ENCODE results near the gene CAMK2D. TPM values are rescaled to one million over a fixed set of nuclear protein-coding genes. Genes with fewer than 3 reads are reported as not detected.

Gene CAMK2D
- total RNA-seq, 3 donors from 2014 or later = 124 to 136 (median 133) TPM

DNA sequence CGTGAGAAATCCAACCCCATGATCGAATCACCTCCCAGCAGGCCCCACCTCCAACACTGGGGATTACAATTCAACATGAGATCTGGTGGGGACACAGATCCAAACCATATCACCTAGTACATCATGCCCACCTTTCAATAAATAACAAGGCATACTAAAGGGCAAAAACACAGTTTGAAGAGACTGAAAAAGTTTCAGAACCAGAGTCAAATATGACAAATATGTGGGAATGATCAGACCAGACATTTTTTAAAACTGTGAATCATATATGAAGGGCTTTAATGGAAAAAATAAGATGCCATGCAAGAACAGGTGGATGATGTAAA lies 167.3 kb downstream of the CAMK2D start:
- Mint-ChIP-seq H3K27me3 (ENCODE audit: low read depth) (no peaks in the 10 kb centered on the region), H3K36me3 (ENCODE audit: insufficient read depth) (peaks cover 47% of the 10 kb centered on the region), H3K9me3 (peaks cover 6% of the 10 kb centered on the region), H3K4me3 (no peak overlapping the region), H3K4me1 (ENCODE audit: low read depth) (peaks cover 67% of the 10 kb centered on the region)
- DNase-seq = no peak
- peak in 1 of 2 donors; percentile 25 for ATAC-seq

DNA sequence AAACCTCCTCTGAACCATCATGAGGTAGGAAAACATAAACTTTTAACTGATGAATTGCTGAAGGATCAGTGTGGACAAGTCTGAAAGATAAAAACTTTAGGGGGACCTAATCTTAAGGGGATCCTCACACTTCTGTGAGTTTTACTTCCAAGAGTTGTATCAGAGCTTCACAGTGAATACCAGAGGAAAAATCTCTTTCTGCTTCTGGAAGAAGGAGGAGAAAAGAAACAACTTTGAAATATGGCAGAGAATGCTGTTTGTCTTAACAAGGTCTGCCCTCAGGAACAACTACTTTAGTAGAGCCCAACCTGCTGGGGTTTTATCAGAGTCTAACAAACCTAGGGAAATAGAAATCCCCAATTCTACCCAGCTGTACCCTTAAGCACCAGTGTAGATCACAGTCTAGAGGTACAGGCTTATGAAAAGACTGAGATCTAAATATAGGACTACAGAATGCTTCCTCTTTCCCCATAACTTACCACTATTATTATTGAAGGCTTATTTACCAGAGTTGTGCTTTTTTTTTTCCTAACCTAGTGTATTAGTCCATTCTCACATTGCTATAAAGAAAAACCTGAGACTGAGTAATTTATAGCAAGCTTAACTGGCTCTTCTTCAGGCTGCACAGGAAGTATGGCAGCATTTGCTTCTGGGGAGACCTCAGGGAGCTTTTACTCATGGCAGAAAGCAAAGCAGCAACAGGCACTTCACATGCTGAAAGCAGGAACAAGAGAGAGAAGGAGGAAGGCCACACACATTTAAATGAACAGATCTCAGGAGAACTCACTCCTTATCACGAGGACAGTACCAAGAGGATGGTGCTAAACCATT lies 167.9 kb downstream of the CAMK2D start:
- H3K27me3 Mint-ChIP-seq (ENCODE audit: low read depth) = no peaks in the 10 kb centered on the region
- ATAC-seq (no peak), DNase-seq (no peak)
- peaks cover 6% of the 10 kb centered on the region for H3K9me3 Mint-ChIP-seq
- H3K36me3 Mint-ChIP-seq (ENCODE audit: insufficient read depth) = peaks cover 53% of the 10 kb centered on the region
- no peak overlapping the region for H3K4me3 Mint-ChIP-seq
- peaks cover 69% of the 10 kb centered on the region for H3K4me1 Mint-ChIP-seq (ENCODE audit: low read depth)

DNA sequence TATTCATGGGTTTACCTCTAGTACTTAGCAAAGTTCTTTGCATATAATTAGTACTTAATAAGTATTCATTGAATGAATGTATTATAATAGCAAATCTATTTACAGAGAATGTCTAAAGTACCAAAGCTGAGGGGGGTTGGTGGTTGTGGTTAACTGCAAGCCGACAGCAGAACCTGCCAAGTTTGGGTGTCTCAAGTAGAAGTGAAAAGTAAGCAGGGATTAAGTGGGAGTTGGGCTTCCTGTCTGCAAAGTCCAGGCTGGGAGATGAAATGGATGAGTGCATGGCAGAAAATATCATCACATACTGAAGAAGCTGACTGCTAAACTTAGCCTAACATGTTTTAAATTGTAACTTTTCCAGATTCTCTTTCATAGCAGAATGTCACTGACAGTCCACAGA lies 169.6 kb downstream of the CAMK2D start:
- H3K36me3 Mint-ChIP-seq (ENCODE audit: insufficient read depth) = peaks cover 51% of the 10 kb centered on the region
- H3K9me3 Mint-ChIP-seq = peaks cover 6% of the 10 kb centered on the region
- no peaks in the 10 kb centered on the region for H3K27me3 Mint-ChIP-seq (ENCODE audit: low read depth)
- peaks cover 63% of the 10 kb centered on the region for H3K4me1 Mint-ChIP-seq (ENCODE audit: low read depth)
- ATAC-seq (no peak), DNase-seq (no peak)
- no peak overlapping the region for H3K4me3 Mint-ChIP-seq

DNA sequence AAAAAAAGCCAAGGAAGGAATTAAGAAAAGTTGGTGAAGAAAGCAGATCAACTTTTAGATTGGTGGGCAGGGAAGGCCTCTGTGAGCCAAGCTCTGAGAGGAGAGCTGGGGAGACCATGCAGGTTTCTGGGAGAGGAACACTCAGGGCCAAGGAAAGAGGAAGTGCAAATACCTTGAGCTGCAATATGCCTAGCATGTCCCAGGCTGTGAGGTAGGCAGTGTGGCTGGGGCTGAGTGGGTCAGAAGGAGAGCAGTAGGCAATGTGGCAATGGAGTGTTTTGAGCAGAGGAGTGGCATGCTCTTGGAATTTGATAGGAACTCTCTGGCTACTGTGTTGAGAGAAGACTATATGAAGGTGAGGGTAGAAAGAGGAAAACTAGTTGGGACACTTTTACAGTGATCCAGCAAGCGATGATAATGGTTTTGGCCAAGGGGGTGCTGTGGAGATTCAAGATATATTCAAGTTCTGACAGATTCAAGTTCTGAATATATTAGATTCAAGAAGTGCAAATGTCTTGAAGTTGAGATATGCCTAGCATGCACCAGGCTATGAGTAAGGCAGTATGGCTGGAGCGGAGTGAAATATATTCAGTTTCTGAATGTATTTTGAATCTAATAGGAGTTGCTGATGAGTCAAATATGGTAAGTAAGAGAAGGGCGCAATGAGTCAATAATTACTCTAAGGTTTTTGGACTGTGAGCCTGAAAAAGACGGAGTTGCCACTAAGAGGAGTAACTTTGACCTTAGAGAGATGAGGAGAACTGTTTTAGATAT lies 172.5 kb downstream of the CAMK2D start:
- ATAC-seq = peak; percentile 59 to 69
- Mint-ChIP-seq H3K4me1 (ENCODE audit: low read depth) (peaks cover 41% of the 10 kb centered on the region), H3K4me3 (no peak overlapping the region), H3K9me3 (no peaks in the 10 kb centered on the region), H3K27me3 (ENCODE audit: low read depth) (no peaks in the 10 kb centered on the region), H3K36me3 (ENCODE audit: insufficient read depth) (peaks cover 45% of the 10 kb centered on the region)
- DNase-seq = no peak

DNA sequence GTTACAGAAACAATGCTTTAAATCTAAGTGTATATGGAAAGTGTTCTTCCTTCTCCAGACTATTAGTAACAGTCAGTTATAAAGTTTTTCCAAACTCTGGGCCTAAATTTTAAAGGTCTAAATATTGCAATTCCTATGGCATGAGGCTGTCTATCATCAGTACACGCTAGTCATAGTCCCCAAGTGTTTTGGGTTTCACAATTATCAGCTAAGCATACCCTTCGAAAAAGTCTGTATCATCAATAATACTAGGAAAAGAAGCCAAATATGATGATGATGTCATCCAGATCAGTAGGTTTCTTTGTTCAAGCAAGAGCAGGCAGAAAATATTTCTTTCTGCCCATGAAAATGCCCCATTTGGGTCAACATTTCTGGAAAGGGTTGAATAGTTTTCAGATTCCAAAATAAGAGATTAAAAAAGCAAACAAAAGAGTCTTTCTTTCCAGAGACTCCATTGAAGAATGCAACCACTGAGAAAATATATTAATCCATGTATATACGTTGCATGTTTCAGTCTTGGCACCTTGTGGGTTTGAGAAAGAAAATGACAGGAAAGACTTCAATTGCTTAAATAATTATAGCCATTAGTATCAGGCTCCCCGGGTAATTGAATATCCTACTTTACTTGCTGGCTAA lies 173.8 kb downstream of the CAMK2D start:
- H3K4me1 Mint-ChIP-seq (ENCODE audit: low read depth) = peaks cover 35% of the 10 kb centered on the region
- no peaks in the 10 kb centered on the region for H3K27me3 Mint-ChIP-seq (ENCODE audit: low read depth)
- no peaks in the 10 kb centered on the region for H3K9me3 Mint-ChIP-seq
- ATAC-seq (no peak), DNase-seq (no peak)
- no peak overlapping the region for H3K4me3 Mint-ChIP-seq
- H3K36me3 Mint-ChIP-seq (ENCODE audit: insufficient read depth) = peaks cover 40% of the 10 kb centered on the region

DNA sequence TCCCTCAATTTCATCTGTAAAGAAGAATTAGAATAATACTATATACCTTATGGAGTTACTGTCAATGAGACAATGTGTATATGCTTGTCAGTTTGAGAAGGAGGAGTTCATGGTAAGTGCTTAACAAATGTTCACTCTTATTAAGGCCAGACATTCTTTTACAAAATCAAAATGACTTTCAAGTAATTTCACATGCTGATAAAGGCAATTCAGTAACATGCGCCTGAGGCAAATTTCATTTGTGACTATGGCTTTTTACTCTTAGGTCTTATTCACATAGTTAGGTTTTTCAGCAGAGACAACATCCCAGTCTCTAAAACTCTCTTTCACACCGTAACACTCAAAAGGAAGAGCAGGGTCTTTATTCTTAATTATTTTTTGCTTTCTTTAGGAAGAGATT lies 174.4 kb downstream of the CAMK2D start:
- no peak for ATAC-seq
- no peaks in the 10 kb centered on the region for H3K27me3 Mint-ChIP-seq (ENCODE audit: low read depth)
- peaks cover 33% of the 10 kb centered on the region for H3K4me1 Mint-ChIP-seq (ENCODE audit: low read depth)
- H3K9me3 Mint-ChIP-seq = no peaks in the 10 kb centered on the region
- no peak overlapping the region for H3K4me3 Mint-ChIP-seq
- DNase-seq = no peak
- H3K36me3 Mint-ChIP-seq (ENCODE audit: insufficient read depth) = peaks cover 42% of the 10 kb centered on the region

DNA sequence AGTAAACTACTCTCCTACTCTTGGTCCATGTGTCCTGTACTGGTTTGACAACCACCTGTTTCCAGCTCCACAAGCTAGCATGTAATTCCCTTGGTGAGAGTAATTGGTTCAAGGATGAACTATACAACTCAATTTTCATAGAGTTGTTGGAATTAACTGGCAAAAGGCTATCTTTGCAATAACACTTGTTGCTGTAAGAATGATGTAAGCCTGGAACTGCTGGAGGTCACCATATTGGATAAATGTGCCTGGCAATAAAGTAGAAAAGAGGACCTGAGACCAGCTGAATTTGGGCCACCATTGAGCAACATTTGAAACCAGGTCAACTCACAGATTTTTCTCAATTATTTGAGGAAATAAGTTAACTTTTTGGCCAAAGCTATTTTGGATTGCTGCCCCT lies 175.5 kb downstream of the CAMK2D start:
- no peaks in the 10 kb centered on the region for H3K9me3 Mint-ChIP-seq
- peaks cover 39% of the 10 kb centered on the region for H3K36me3 Mint-ChIP-seq (ENCODE audit: insufficient read depth)
- no peak for ATAC-seq
- no peak for DNase-seq
- H3K4me1 Mint-ChIP-seq (ENCODE audit: low read depth) = peaks cover 29% of the 10 kb centered on the region
- H3K4me3 Mint-ChIP-seq = no peak overlapping the region
- no peaks in the 10 kb centered on the region for H3K27me3 Mint-ChIP-seq (ENCODE audit: low read depth)

DNA sequence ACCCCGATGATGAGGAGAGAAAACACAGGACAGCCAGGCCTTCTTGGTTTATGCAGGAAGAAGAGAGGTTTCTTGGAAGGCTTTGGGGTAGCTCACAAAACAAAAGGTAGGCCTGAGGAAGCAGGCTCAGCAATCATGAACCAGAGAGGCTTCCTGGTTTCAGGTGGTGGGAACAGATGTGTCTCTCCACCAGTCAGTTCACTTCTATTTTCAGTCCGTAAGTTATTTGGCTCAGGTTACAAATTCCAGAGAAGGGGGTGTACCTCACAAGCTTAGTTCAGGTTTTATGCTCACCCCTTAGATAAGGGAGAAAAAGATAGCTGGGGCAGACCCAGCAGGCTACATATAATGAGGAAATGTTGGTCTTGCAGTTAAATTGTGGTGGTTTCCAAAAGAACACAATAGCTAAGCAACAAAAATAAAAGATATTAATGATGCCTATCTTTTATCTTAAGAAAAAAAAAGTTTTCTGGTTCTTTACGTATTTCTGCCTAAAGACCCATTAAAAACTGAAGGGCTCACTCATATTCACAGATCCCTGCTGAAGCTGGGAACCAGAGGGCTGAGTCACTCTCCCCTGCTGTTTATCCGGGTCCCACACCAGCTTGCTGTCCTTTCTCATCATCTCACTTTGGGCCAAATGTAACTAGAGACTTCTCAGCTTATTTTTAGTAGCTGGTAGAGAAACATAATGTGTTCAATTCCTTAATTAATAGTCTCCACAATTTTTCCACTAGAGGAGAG lies 177.0 kb downstream of the CAMK2D start:
- DNase-seq = no peak
- H3K36me3 Mint-ChIP-seq (ENCODE audit: insufficient read depth) = peaks cover 39% of the 10 kb centered on the region
- no peaks in the 10 kb centered on the region for H3K27me3 Mint-ChIP-seq (ENCODE audit: low read depth)
- no peak for ATAC-seq
- H3K4me1 Mint-ChIP-seq (ENCODE audit: low read depth) = peaks cover 35% of the 10 kb centered on the region
- no peaks in the 10 kb centered on the region for H3K9me3 Mint-ChIP-seq
- H3K4me3 Mint-ChIP-seq = no peak overlapping the region

DNA sequence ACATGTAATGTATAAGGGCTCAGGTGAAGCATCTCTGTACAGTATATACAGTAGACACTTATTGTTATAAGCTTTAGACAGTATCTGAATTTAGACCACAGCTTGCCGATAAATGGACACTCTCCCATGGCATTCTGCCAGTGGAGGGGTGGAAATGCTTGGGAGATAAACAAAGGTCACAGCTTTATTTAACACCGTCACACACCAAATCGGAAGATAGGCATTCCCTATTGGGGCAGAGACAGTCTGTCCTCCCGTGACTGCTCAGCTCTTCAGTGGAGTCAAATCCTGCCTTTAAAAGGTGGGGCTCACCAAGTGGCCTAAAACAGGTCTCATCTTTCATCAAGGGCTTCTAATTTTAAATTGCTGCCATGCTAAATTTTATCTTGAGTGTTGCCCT lies 178.8 kb downstream of the CAMK2D start:
- no peaks in the 10 kb centered on the region for H3K27me3 Mint-ChIP-seq (ENCODE audit: low read depth)
- H3K9me3 Mint-ChIP-seq = no peaks in the 10 kb centered on the region
- H3K36me3 Mint-ChIP-seq (ENCODE audit: insufficient read depth) = peaks cover 37% of the 10 kb centered on the region
- H3K4me1 Mint-ChIP-seq (ENCODE audit: low read depth) = peaks cover 41% of the 10 kb centered on the region
- no peak overlapping the region for H3K4me3 Mint-ChIP-seq
- DNase-seq (no peak), ATAC-seq (no peak)

DNA sequence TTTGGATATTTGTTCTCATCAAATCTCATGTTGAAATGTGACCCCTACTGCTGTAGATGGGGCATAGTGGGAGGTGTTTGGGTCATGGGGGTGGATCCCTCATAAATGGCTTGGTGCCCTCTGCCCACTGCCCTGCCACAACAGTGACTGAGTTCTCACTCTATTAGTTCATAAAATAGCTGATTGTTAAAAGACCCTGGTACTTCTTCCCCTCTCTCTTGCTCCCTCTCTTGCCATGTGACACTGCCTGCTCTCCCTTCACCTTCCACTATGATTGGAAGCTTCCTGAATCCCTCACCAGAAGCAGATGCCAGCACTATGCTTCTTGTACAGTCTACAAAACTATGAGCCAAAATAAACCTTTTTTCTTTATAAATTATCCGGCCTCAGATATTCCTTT lies 182.2 kb downstream of the CAMK2D start:
- H3K9me3 Mint-ChIP-seq = no peaks in the 10 kb centered on the region
- H3K4me3 Mint-ChIP-seq = no peak overlapping the region
- DNase-seq (no peak), ATAC-seq (no peak)
- H3K27me3 Mint-ChIP-seq (ENCODE audit: low read depth) = no peaks in the 10 kb centered on the region
- H3K4me1 Mint-ChIP-seq (ENCODE audit: low read depth) = peaks cover 57% of the 10 kb centered on the region
- H3K36me3 Mint-ChIP-seq (ENCODE audit: insufficient read depth) = peaks cover 28% of the 10 kb centered on the region

DNA sequence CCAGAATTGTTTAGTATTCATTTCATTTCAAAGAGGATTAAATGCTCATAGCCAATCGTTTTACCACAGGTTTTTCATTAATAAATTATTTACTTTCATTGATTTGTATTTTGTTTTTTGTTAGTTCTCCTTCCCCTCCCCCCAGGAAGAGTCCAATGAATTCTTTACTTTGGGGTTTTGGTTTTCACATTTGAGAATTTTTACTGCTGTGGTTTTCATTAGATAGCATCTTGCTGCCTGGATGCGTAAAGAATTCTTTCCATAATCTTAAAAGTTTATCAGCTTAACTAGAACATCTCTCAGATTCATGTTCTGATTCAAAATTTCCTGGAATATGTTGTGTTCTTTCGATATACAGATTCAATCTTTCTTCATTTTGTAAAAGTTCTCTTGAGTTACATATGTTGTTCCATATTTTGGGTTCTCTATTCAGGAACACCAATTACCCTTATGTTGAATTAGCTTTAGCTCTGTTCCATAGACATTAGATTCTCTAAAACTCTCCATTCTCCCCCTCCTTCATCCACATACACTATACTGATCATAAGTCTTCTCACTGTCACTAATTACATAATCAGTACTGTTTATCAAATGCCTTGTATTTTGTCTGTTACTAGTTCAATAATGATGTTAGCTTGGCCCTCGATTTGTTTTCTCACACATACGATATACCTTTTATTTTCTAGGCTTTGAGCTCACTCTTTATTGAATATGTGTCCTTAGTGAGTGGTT lies 184.4 kb downstream of the CAMK2D start:
- Mint-ChIP-seq H3K4me1 (ENCODE audit: low read depth) (peaks cover 65% of the 10 kb centered on the region), H3K9me3 (peaks cover 11% of the 10 kb centered on the region), H3K36me3 (ENCODE audit: insufficient read depth) (peaks cover 34% of the 10 kb centered on the region), H3K27me3 (ENCODE audit: low read depth) (no peaks in the 10 kb centered on the region), H3K4me3 (no peak overlapping the region)
- no peak for DNase-seq
- no peak for ATAC-seq

DNA sequence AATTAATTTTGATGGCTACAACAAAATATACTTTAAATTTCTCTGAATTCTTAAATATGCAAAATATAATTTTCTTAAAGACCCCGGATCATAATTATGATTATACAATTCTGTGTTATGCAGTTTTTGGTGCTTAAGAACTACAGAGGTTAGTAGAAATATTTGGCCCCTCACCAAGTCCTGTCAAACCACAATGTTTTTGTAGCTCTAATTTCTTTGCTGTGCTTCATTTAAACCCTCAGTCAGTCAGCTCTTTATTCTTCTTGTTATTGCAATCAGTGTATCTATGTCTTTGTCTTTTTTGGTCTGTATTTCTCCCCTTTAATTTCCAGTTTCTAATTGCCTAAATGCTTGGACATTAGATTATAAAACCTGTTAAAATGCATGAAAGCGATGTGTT lies 186.1 kb downstream of the CAMK2D start:
- Mint-ChIP-seq H3K4me3 (no peak overlapping the region), H3K4me1 (ENCODE audit: low read depth) (peaks cover 65% of the 10 kb centered on the region), H3K36me3 (ENCODE audit: insufficient read depth) (peaks cover 31% of the 10 kb centered on the region), H3K27me3 (ENCODE audit: low read depth) (no peaks in the 10 kb centered on the region), H3K9me3 (peaks cover 11% of the 10 kb centered on the region)
- no peak for DNase-seq
- no peak for ATAC-seq

DNA sequence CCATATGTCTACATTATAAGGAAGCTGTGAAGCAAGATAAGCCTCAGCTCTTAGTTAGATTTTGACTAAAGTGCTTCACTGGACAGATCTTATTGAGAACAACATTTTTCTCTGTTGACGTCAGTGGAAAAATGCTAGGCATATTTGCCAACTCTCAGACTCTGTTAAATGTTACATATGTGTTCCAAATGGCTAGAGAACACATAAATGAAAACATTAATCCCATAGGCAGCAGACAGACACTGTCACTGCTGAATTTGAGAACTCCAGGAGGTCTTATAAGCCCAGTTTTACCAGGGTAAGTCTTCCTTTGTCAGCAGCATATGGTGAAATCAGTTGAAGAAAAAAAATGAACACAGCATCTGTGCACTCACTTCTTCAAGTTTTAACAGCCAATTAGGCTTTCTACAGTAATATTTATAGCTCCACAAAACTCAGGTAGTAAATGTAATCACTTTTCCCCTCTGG lies 186.9 kb downstream of the CAMK2D start:
- Mint-ChIP-seq H3K4me3 (no peak overlapping the region), H3K9me3 (peaks cover 11% of the 10 kb centered on the region), H3K27me3 (ENCODE audit: low read depth) (no peaks in the 10 kb centered on the region), H3K36me3 (ENCODE audit: insufficient read depth) (peaks cover 35% of the 10 kb centered on the region), H3K4me1 (ENCODE audit: low read depth) (peaks cover 62% of the 10 kb centered on the region)
- ATAC-seq = no peak
- no peak for DNase-seq

Data from activated T-cell treated with anti-CD3 and anti-CD28 coated beads, Interleukin-2, amount 50 U/mL, for 4 hours (primary cell).